ENCODE results near the gene TTC7B. TPM values are rescaled to one million over a fixed set of nuclear protein-coding genes. Genes with fewer than 3 reads are reported as not detected.
A peak's percentile ranks its signal among the peaks of the same experiment; 100 is the strongest.

The TTC7B gene
- total and polyA plus RNA-seq, 2 of the 8 experiments (the other 6 are each of a cell fraction or from before 2014, with no cell fraction given), result 23.7 to 34.0 TPM

DNA sequence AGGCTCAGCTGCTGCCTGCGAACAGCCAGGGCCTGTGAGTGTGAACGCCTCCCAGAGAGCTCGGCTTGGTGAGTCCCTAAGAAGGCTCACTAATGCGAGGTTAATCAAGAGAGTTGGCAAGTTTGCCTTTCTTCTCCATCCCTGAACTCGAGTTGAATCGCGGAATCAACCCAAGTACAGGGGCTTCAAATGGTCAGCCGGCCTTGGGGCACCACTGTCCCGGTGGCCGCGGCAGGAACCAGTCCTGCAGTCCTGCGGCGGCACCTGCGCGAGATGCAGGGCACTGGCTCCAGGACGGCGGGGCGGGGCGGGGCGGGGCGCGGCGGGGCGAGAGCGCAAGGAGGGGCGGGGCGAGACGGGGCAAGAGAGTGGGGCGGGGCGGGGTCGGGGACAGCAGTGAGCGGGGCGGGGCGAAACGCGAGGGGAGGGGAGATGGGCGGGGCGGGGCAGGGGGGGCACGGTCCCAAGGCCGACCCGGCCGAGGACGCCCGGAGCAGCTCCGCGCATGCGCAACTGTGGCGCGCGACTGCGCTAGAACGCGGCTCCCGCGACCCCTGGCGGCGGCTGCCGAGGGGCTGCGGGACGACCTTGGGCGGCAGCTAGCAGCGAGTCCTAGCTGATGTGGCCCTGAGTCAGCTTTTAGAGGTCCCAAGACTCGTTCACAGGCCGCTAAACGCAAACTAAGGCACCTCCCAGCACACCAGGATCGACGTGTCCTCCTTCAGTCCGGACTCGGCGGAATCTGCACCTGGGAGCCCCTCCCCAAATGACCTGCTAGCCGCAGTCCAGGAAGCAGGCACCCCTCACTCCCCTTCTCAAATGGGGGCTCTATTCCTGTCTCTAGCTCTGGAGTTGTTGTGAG is 58.0 kb downstream of the TTC7B start (continued):
- TF ChIP-seq, protein P1, sequence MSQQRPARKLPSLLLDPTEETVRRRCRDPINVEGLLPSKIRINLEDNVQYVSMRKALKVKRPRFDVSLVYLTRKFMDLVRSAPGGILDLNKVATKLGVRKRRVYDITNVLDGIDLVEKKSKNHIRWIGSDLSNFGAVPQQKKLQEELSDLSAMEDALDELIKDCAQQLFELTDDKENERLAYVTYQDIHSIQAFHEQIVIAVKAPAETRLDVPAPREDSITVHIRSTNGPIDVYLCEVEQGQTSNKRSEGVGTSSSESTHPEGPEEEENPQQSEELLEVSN (IDR thresholded peaks at IDR 0.05), result no peak
- TF ChIP-seq SP1 (IDR thresholded peaks at IDR 0.05; ENCODE audit: low read depth, low read length) (0 out of 2 replicates have a peak, but pooled peaks have one; percentile 11), TCF12 (IDR thresholded peaks at IDR 0.05; ENCODE audit: low read depth, low read length) (no peak), EZH2 (IDR thresholded peaks at IDR 0.05; ENCODE audit: low read depth, low read length, severe bottlenecking) (no peak), CREB1 (IDR thresholded peaks at IDR 0.05) (peak; percentile 25; the same call in 1 of the 2 replicates), HDAC6 (IDR thresholded peaks at IDR 0.05; ENCODE audit: low read depth, low read length) (no peak), CHD1 (IDR thresholded peaks at IDR 0.05; ENCODE audit: low read depth, low read length) (no peak), TAF7 (optimal IDR thresholded peaks at IDR 0.05; ENCODE audit: borderline replicate concordance, low read depth, low read length) (no peak), RAD21 (IDR thresholded peaks at IDR 0.05 in 1 of 2, conservative IDR thresholded peaks at IDR 0.05 in 1 of 2; ENCODE audit: low read depth in 2 of 2, low read length in 2 of 2) (peak; percentile 72 to 78), SP2 (IDR thresholded peaks at IDR 0.05; ENCODE audit: low read length) (no peak), RBBP5 (IDR thresholded peaks at IDR 0.05; ENCODE audit: borderline replicate concordance, low read depth, low read length) (0 out of 2 replicates have a peak, but pooled peaks have one; percentile 24), YY1 (IDR thresholded peaks at IDR 0.05; ENCODE audit: low read depth, low read length) (no peak), KDM1A (IDR thresholded peaks at IDR 0.05; ENCODE audit: borderline replicate concordance, low read length) (no peak), KDM4A (IDR thresholded peaks at IDR 0.05; ENCODE audit: low read depth, low read length, severe bottlenecking) (no peak), SIX5 (IDR thresholded peaks at IDR 0.05; ENCODE audit: low read depth, low read length) (no peak), GTF2F1 (IDR thresholded peaks at IDR 0.05; ENCODE audit: borderline replicate concordance, low read depth, low read length) (no peak), SAP30 (IDR thresholded peaks at IDR 0.05; ENCODE audit: insufficient read depth, insufficient replicate concordance, low read length) (no peak), CBX5 (IDR thresholded peaks at IDR 0.05; ENCODE audit: low read depth, low read length) (no peak)
- TF ChIP-seq, protein P2, sequence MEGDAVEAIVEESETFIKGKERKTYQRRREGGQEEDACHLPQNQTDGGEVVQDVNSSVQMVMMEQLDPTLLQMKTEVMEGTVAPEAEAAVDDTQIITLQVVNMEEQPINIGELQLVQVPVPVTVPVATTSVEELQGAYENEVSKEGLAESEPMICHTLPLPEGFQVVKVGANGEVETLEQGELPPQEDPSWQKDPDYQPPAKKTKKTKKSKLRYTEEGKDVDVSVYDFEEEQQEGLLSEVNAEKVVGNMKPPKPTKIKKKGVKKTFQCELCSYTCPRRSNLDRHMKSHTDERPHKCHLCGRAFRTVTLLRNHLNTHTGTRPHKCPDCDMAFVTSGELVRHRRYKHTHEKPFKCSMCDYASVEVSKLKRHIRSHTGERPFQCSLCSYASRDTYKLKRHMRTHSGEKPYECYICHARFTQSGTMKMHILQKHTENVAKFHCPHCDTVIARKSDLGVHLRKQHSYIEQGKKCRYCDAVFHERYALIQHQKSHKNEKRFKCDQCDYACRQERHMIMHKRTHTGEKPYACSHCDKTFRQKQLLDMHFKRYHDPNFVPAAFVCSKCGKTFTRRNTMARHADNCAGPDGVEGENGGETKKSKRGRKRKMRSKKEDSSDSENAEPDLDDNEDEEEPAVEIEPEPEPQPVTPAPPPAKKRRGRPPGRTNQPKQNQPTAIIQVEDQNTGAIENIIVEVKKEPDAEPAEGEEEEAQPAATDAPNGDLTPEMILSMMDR (IDR thresholded peaks at IDR 0.05; ENCODE audit: control extremely low read depth in 1 of 3, insufficient read depth in 1 of 3, low read depth in 1 of 3, low read length in 3 of 3), result peak; percentile 93 to 94 (median 94)
